HepG2 (cell line): Measurements from ENCODE around the gene EFNA2. TPM values are rescaled to one million over a fixed set of nuclear protein-coding genes. Genes with fewer than 3 reads are reported as not detected.

Experiments used
- ATAC-seq: fragments of 200-7000 bp; cut with Tn5 transposase; 3 replicates; pipeline ENCODE4 v1.9.1; 2020; ENCODE audit warnings: mild to moderate bottlenecking, moderate library complexity
- BruUV-seq: library from RNA; stranded (reverse); fragments of 400-500 nt; replicated peaks from 2 replicates; lab custom pipeline; 2021; lab: Mats Ljungman, UMichigan
- CTCF ChIA-PET: fragments of 300-600 bp; formaldehyde crosslinking; extraction: SDS; loops from one replicate; lab custom pipeline; 2021; ENCODE audit warnings: low total read pairs, inconsistent platforms, low intra/inter-chr PET ratio; lab: Yijun Ruan, JAX
- POLR2A ChIA-PET: fragments of 350-600 bp; sonication (Branson Sonifier 250); formaldehyde crosslinking; loops from one replicate; lab custom pipeline; 2020; ENCODE audit warnings: antibody characterized with exemption, inconsistent platforms; lab: Yijun Ruan, JAX
- DNase-seq: peaks from one replicate; pipeline ENCODE4 v3.0.0-alpha.2; 2015; ENCODE audit warnings: low spot score
- FAIRE-seq: peaks from 3 replicates; lab custom pipeline; 2011; peaks lifted over from hg19 to GRCh38; lab: Jason Lieb, UNC
- H2AFZ ChIP-seq: one replicate; pipeline ENCODE4 v1.6.1; 2011; ENCODE audit warnings: low read length, inconsistent platforms
- H3K27ac ChIP-seq: fragments of 300-600 bp; 3 replicates; pipeline ENCODE4 v1.8.0; 2011; ENCODE audit warnings: mixed run types, mild to moderate bottlenecking, mixed read lengths, low read length, inconsistent platforms; ENCODE audit not compliant: insufficient read depth; ENCODE audit errors: extremely low read length
- H3K27me3 ChIP-seq, 2 experiments: fragments of 200-600 bp in 1 of 2; 2 replicates in 1 of 2; 3 replicates in 1 of 2; pipeline versions ENCODE4 v1.6.0 to v1.8.0; 2011; ENCODE audit warnings: low read length in 2 of 2, mild to moderate bottlenecking in 2 of 2, moderate library complexity in 2 of 2, inconsistent platforms in 1 of 2; ENCODE audit not compliant: insufficient read depth in 2 of 2, control insufficient read depth in 1 of 2
- H3K36me3 ChIP-seq, 2 experiments: fragments of 200-600 bp in 1 of 2; replicated peaks in 1 of 2; 2 replicates in 1 of 2; 3 replicates in 1 of 2; pipeline versions ENCODE4 v1.5.1 to v1.8.0; 2011; ENCODE audit warnings: low read length in 2 of 2, inconsistent platforms in 1 of 2; ENCODE audit not compliant: insufficient read depth in 2 of 2, control insufficient read depth in 1 of 2
- H3K4me1 ChIP-seq: 2 replicates; pipeline ENCODE4 v1.5.1; 2012; ENCODE audit warnings: low read length, inconsistent platforms; ENCODE audit not compliant: insufficient read depth
- H3K4me2 ChIP-seq: 2 replicates; pipeline ENCODE4 v1.6.0; 2011; ENCODE audit warnings: low read depth, low read length, inconsistent platforms
- H3K4me3 ChIP-seq, 3 experiments: fragments of 200-600 bp in 1 of 3; sonication (generic), shearing (Covaris generic) in 1 of 3; replicated peaks in 1 of 3; 2 replicates each; pipeline ENCODE4 v1.5.1; 2011 to 2016; ENCODE audit warnings: low read length in 3 of 3, inconsistent platforms in 2 of 3, low read depth in 2 of 3, mild to moderate bottlenecking in 2 of 3, control low read depth in 1 of 3, mixed read lengths in 1 of 3; ENCODE audit not compliant: insufficient read depth in 1 of 3
- H3K79me2 ChIP-seq: one replicate; pipeline ENCODE4 v1.6.1; 2011; ENCODE audit warnings: low read length, inconsistent platforms; ENCODE audit not compliant: insufficient read depth
- H3K9ac ChIP-seq: 2 replicates; pipeline ENCODE4 v1.6.0; 2011; ENCODE audit warnings: mild to moderate bottlenecking, low read depth, low read length, inconsistent platforms; ENCODE audit not compliant: insufficient read depth
- H3K9me3 ChIP-seq: 2 replicates; pipeline ENCODE4 v1.5.1; 2012; ENCODE audit warnings: mild to moderate bottlenecking, low read length
- H4K20me1 ChIP-seq: 2 replicates; pipeline ENCODE4 v1.6.0; 2011; ENCODE audit warnings: inconsistent platforms, mild to moderate bottlenecking, low read length, moderate library complexity; ENCODE audit not compliant: insufficient read depth
- DMAP1 ChIP-seq: IDR thresholded peaks from 2 replicates; pipeline ENCODE4 v1.6.1; 2016
- FOXO1 ChIP-seq: sonication (generic); formaldehyde crosslinking; IDR thresholded peaks from 2 replicates; pipeline ENCODE4 v1.4.0; 2020; ENCODE audit warnings: missing genetic modification reagents
- NRL ChIP-seq: sonication (generic); formaldehyde crosslinking; IDR thresholded peaks from 2 replicates; pipeline ENCODE4 v1.5.0; 2020; ENCODE audit warnings: missing genetic modification reagents, mild to moderate bottlenecking, moderate library complexity, borderline replicate concordance
- RORA ChIP-seq: sonication (generic); formaldehyde crosslinking; IDR thresholded peaks from 2 replicates; pipeline ENCODE4 v1.5.0; 2020; ENCODE audit warnings: mild to moderate bottlenecking, missing genetic modification reagents, moderate library complexity
- SALL1 ChIP-seq: sonication (generic); formaldehyde crosslinking; IDR thresholded peaks from 2 replicates; pipeline ENCODE4 v1.8.0; 2022; ENCODE audit warnings: mild to moderate bottlenecking, missing genetic modification reagents
- SMAD1 ChIP-seq: sonication (generic); formaldehyde crosslinking; IDR thresholded peaks from 2 replicates; pipeline ENCODE4 v1.4.0; 2020; ENCODE audit warnings: missing genetic modification reagents, low read depth, mild to moderate bottlenecking, borderline replicate concordance
- SMARCC2 ChIP-seq: fragments of 450-650 bp; IDR thresholded peaks from 2 replicates; pipeline ENCODE4 v1.6.1; 2017; ENCODE audit warnings: antibody characterized with exemption, mild to moderate bottlenecking
- ZFP37 ChIP-seq: sonication (generic); formaldehyde crosslinking; IDR thresholded peaks from 2 replicates; pipeline ENCODE4 v1.4.0; 2020; ENCODE audit warnings: missing genetic modification reagents, borderline replicate concordance
- ZFX ChIP-seq: sonication (generic); formaldehyde crosslinking; IDR thresholded peaks from 2 replicates; pipeline ENCODE4 v1.4.0; 2020; ENCODE audit warnings: mild to moderate bottlenecking, low read depth, missing genetic modification reagents, moderate library complexity
- ZMYM3 ChIP-seq: sonication (generic); formaldehyde crosslinking; IDR thresholded peaks from 2 replicates; pipeline ENCODE4 v1.5.1; 2020; ENCODE audit warnings: mild to moderate bottlenecking, missing genetic modification reagents
- ZNF275 ChIP-seq: sonication (generic); formaldehyde crosslinking; IDR thresholded peaks from 2 replicates; pipeline ENCODE4 v1.8.0; 2022; ENCODE audit warnings: missing genetic modification reagents, mild to moderate bottlenecking, inconsistent platforms, borderline replicate concordance
- ZNF3 ChIP-seq: IDR thresholded peaks from 2 replicates; pipeline ENCODE4 v1.7.0; 2017; ENCODE audit warnings: inconsistent platforms
- ZNF569 ChIP-seq: sonication (generic); formaldehyde crosslinking; IDR thresholded peaks from 2 replicates; pipeline ENCODE4 v1.5.0; 2020; ENCODE audit warnings: mild to moderate bottlenecking, missing genetic modification reagents, moderate library complexity, borderline replicate concordance
- ZNF629 ChIP-seq: sonication (generic); formaldehyde crosslinking; conservative IDR thresholded peaks from 2 replicates; pipeline ENCODE4 v1.5.0; 2020; ENCODE audit warnings: missing genetic modification reagents
- ZNF841 ChIP-seq: sonication (generic); formaldehyde crosslinking; IDR thresholded peaks from 2 replicates; pipeline ENCODE4 v1.8.1; 2023; ENCODE audit warnings: missing genetic modification reagents, borderline replicate concordance
- ZNF891 ChIP-seq: sonication (generic); formaldehyde crosslinking; IDR thresholded peaks from 2 replicates; pipeline ENCODE4 v1.5.0; 2020; ENCODE audit warnings: mild to moderate bottlenecking, missing genetic modification reagents
- WGBS: methylation state at CpG from one replicate; pipeline ENCODE4 v1.1.6; 2017; ENCODE audit warnings: low lambda C conversion rate; 5-methylcytosine and 5-hydroxymethylcytosine counted together
- in situ Hi-C: cut with HindIII; loops from 2 replicates; pipeline ENCODE4 v1.10.0; 2017; ENCODE audit warnings: low pct_unique_long_range_greater_than_20kb; ENCODE audit not compliant: extremely low pct_ligation_motif_present
- intact Hi-C: fragments of 100-400 bp; cut with micrococcal nuclease; formaldehyde crosslinking; loops from one replicate; pipeline ENCODE4 v1.10.0; 2022; ENCODE audit not compliant: unreplicated experiment
- polyA plus RNA-seq, 8 experiments: library from polyadenylated mRNA; depleted of rRNA in 3 of 8; stranded (reverse) in 7 of 8; unstranded in 1 of 8; fragments of >200 nt; fragmentation: Illumina TruSeq in 4 of 8; extraction: Trizol in 4 of 8; gene quantifications; 2 replicates each; pipeline versions ENCODE4 v1.2.1 to v1.2.3, GENCODE V29; 2011 to 2016; ENCODE audit warnings: low read depth in 4 of 8, missing spikeins in 1 of 8, mixed read lengths in 1 of 8; ENCODE audit not compliant: insufficient read depth in 1 of 8
- total RNA-seq, 5 experiments: library from RNA; depleted of rRNA; stranded (reverse); fragments of >200 nt; fragmentation: Illumina TruSeq; extraction: Trizol; gene quantifications; 2 replicates each; pipeline ENCODE4 v1.2.3, GENCODE V29; 2016; ENCODE audit warnings: low read depth in 1 of 5
- TF ChIP-seq, protein P1 (sequence below): sonication (generic); formaldehyde crosslinking; IDR thresholded peaks from 2 replicates; pipeline ENCODE4 v1.8.0; 2022; ENCODE audit warnings: mild to moderate bottlenecking, missing genetic modification reagents, borderline replicate concordance

Gene EFNA2
- total and polyA plus RNA-seq, 2 of the 13 experiments (the other 11 are each of a cell fraction or from before 2014, with no cell fraction given) = 6.0 to 9.9 TPM

DNA sequence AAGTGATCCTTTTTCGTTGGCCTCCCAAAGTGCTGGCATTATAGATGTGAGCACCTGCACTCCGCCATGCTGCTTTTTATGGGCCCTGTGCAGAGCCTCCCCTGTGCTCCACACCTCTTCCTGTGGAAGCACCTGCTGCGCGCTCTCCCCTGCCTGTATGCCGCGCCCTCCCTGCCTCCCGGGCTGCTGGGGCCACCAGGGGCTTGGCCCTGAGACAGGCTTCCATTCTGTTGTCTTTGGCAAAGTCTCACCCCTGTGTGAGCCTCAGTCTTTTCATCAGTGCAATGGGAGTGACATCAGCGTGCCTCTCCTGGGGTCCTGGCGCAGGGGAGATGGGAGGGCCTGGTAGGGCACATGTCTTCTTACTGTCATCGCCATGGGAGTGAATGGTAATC lies 9.0 kb upstream of the EFNA2 start:
- peak overlapping the region in 2 of 3 experiments; percentile 73 to 85; a peak in 4 of 6 replicates for H3K4me3 ChIP-seq
- TF ChIP-seq ZNF629 (CRISPR knock-in tag) (peak; percentile 94), ZFX (CRISPR knock-in tag) (no peak), ZMYM3 (CRISPR knock-in tag) (peak; percentile 59)
- TF ChIP-seq, protein P1, sequence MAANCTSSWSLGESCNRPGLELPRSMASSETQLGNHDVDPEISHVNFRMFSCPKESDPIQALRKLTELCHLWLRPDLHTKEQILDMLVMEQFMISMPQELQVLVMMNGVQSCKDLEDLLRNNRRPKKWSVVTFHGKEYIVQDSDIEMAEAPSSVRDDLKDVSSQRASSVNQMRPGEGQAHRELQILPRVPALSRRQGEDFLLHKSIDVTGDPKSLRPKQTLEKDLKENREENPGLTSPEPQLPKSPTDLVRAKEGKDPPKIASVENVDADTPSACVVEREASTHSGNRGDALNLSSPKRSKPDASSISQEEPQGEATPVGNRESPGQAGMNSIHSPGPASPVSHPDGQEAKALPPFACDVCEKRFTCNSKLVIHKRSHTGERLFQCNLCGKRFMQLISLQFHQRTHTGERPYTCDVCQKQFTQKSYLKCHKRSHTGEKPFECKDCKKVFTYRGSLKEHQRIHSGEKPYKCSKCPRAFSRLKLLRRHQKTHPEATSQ (CRISPR knock-in tag) = no peak
- H3K79me2 ChIP-seq = peaks cover 15% of the 10 kb centered on the region
- peaks cover 16% of the 10 kb centered on the region for H4K20me1 ChIP-seq
- in situ Hi-C loops = loop anchor here (5.0 kb wide), 1 partner anchor 34 kb away; the partner anchor contains the start of gene ATP5F1D
- FAIRE-seq (no peak), DNase-seq (no peak), ATAC-seq (no peak)
- intact Hi-C loops = no loop called here
- ChIA-PET CTCF (no interaction called here), POLR2A (interaction anchor here (1.0 kb wide), 1 partner anchor 30 kb away, joined by 4 read pairs; no protein-coding TSS in a partner anchor)
- no TSS peak for BruUV-seq
- peak overlapping the region; percentile 100 for H3K27ac ChIP-seq
- H3K4me1 ChIP-seq = peaks cover 46% of the 10 kb centered on the region
- WGBS = 89% methylated on average over 10 of the region's 10 CpGs
- peaks cover 17 to 44% of the 10 kb centered on the region in 2 experiments for H3K36me3 ChIP-seq
- H2AFZ ChIP-seq = no peak overlapping the region
- peak overlapping the region; percentile 95 for H3K9ac ChIP-seq
- peak overlapping the region; percentile 79 for H3K4me2 ChIP-seq
- no peaks in the 10 kb centered on the region for H3K27me3 ChIP-seq
- no peaks in the 10 kb centered on the region for H3K9me3 ChIP-seq

DNA sequence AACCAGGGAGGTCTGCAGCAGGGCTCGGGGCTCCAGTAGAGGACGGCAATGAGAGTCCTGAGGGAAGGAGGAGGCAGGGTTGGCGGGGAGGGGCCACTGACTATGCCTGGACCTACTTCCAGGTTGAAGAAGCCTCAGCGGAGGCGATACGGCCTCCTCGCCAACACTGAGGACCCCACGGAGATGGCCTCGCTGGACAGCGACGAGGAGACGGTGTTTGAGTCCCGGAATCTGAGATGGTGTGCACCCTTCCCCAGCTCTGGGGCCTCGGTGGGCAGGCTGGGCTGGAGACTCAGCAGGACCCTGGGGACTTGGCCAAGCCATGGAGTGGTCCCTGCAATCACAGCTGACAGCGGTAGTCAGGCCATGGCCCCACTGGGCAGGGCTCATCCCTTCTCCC lies 8.6 kb upstream of the EFNA2 start:
- no peak for DNase-seq
- in situ Hi-C loops = loop anchor here (5.0 kb wide), 1 partner anchor 35 kb away; the partner anchor contains the start of gene ATP5F1D
- Histone ChIP-seq H3K9me3 (no peaks in the 10 kb centered on the region), H3K36me3 (peaks cover 13 to 39% of the 10 kb centered on the region in 2 experiments), H3K9ac (0 out of 2 replicates have a peak overlapping the region, but pooled peaks have one; percentile 95), H2AFZ (no peak overlapping the region), H3K4me2 (no peak overlapping the region), H3K4me1 (peaks cover 42% of the 10 kb centered on the region), H3K27me3 (no peaks in the 10 kb centered on the region), H3K27ac (no peak overlapping the region), H3K79me2 (peaks cover 10% of the 10 kb centered on the region), H3K4me3 (no peak overlapping the region), H4K20me1 (peaks cover 11% of the 10 kb centered on the region)
- no peak for FAIRE-seq
- CTCF ChIA-PET = no interaction called here
- no TSS peak for BruUV-seq
- POLR2A ChIA-PET = interaction anchor here (0.6 to 1.0 kb wide), 2 partner anchors 30 to 120 kb away, joined by 4 to 5 read pairs; no protein-coding TSS in a partner anchor
- intact Hi-C loops = no loop called here
- ATAC-seq = no peak
- WGBS = 98% methylated on average over 11 of the region's 15 CpGs
- TF ChIP-seq SMARCC2 (no peak), ZNF891 (CRISPR knock-in tag) (no peak), ZNF3 (CRISPR knock-in tag) (no peak), FOXO1 (no peak), NRL (CRISPR knock-in tag) (no peak), ZNF841 (CRISPR knock-in tag) (no peak), SALL1 (CRISPR knock-in tag) (no peak), ZFP37 (CRISPR knock-in tag) (no peak), ZNF275 (CRISPR knock-in tag) (no peak), SMAD1 (CRISPR knock-in tag) (no peak), ZNF569 (CRISPR knock-in tag) (no peak), RORA (CRISPR knock-in tag) (no peak), DMAP1 (CRISPR knock-in tag) (no peak)
